Epithelial cell of esophagus (primary cell): Measurements from ENCODE around the gene GADL1.
A peak's percentile ranks its signal among the peaks of the same experiment; 100 is the strongest.

Experiments used
- DNase-seq: peaks from one replicate; pipeline ENCODE4 v3.0.0; 2010; ENCODE audit warnings: low read depth
- H3K4me3 ChIP-seq: 2 replicates; pipeline ENCODE4 v1.5.1; 2011; ENCODE audit warnings: mild to moderate bottlenecking, low read length, control low read depth
- CTCF ChIP-seq: IDR thresholded peaks from 2 replicates; pipeline ENCODE4 v1.5.1; 2011; ENCODE audit warnings: low read depth, mild to moderate bottlenecking, low read length, control low read depth, inconsistent platforms; ENCODE audit not compliant: insufficient read depth; ENCODE audit errors: missing control alignments

Gene GADL1

GRCh38 chr3:30864132-30864531 is 30.3 kb downstream of the GADL1 start:
- TF ChIP-seq CTCF, result no peak
- no peak for DNase-seq
- H3K4me3 ChIP-seq, result no peak overlapping the region

- no peak overlapping the region for H3K4me3 ChIP-seq
- no peak for DNase-seq
- no peak for TF ChIP-seq CTCF
Measured at GRCh38 chr3:30862004-30862403, 32.5 kb downstream of the GADL1 start.

DNA sequence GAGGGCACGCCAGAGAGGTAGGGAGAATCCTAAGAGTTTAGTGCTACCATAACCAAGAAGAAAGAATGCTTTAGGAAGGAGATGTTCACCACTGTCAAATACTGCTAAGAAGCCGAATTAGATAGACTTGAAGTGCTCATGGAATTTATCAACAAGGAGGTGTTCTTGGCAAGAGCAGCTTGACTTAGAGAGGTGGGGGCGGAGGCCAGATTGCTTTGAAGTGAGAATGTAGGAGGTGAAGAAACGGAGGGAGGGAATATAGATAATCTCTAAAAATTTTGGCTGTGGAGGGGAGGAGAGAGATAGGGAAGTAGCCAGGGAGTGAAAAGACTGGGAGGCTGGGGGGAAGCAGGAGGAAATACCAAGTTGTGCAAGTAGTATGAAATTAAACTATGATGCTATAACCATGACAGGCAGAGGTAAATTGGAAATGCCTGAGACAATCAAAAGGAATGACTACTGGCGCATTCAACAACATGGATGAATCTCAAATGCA is 35.5 kb downstream of the GADL1 start:
- H3K4me3 ChIP-seq, result no peak overlapping the region
- TF ChIP-seq CTCF, result no peak
- no peak for DNase-seq

DNA sequence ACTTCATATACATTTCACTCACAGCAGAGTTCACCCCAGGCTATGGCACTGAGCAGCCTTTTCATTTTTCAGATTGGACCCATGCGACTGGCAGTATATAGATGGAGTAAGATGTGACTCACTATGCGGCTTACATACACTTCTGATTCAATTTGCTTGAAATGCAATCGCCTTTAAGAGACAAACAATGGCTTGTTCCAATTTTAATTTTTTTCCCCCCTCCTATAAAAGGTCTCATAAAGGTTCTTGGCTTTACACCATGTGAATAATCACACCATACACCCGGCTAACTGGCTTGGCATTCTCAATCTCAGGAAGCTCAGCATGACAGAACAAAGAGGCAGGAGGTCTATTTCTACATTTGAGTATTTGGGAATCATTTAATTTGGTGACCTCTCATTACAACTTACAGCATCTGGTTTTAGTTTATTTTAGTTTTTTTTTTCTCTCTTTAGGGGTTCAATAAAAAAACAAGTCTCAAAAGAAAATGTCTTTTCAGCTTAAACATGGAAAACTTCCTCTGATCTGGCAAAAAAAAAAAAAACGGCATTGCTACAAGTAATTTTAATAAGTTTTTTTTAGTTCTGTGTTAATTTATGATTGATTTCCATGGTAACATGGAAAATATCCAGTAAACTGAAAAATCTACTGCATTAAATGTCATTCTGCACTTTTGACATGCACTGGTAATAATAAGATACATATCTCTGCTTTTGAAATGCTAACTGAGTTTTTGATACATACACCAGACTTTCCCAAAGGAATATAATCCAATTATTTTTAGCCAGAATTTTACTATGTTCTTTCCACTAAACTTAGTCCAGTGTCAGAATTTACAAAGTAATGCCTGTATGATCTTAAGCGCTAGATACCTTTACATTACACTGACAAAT is 38.8 kb downstream of the GADL1 start:
- no peak for TF ChIP-seq CTCF
- H3K4me3 ChIP-seq, result no peak overlapping the region
- DNase-seq, result peak; percentile 13

GRCh38 chr3:30852833-30853232 is 41.6 kb downstream of the GADL1 start:
- no peak overlapping the region for H3K4me3 ChIP-seq
- TF ChIP-seq CTCF, result no peak
- no peak for DNase-seq

DNA sequence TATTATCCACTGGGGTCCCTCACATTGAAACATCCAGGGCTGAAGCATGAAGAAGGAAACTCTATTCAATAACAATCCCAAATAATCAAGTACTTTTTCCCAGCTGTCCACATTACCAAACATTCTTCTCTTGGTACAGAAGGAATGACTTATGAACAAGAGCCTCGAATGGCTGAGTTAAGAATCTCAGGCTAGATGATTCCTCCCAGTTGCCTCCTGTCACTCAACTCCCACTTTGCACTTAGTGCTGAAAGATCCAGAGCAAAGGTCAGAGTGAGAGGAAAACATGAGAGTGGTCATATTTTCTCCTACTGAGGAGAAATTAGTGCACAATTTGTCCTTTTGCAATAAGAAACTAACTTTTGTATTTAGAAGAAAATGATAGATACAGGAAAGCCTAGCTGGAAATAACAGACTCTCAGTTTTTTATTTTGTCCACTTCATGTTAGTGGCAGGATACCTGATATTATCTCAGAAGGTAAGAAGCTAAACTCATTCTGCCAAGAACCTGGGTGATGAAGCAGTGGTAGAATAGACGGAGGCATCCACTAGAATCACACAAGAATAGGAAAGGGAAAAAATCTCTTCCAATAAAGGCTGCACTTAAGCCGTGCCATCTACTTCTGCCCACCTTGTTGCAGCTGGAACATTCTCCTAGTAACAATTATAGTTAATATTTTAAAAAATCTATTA is 46.2 kb downstream of the GADL1 start:
- no peak overlapping the region for H3K4me3 ChIP-seq
- TF ChIP-seq CTCF, result no peak
- no peak for DNase-seq
